Activated naive CD8-positive, alpha-beta T cell treated with anti-CD3 and anti-CD28 coated beads, Interleukin-2, amount 50 U/mL, for 16 hours (primary cell): Measurements from ENCODE around the gene CA6.
"Not testable (repeated sequence)": the region's sequence is repeated elsewhere in the genome, so short reads cannot be mapped to it uniquely, and the experiment has no call there.

Experiments used
- DNase-seq: peaks from one replicate; pipeline ENCODE4 v3.0.0-alpha.2; 2020; ENCODE audit warnings: low read depth, low spot score

The CA6 gene

DNA sequence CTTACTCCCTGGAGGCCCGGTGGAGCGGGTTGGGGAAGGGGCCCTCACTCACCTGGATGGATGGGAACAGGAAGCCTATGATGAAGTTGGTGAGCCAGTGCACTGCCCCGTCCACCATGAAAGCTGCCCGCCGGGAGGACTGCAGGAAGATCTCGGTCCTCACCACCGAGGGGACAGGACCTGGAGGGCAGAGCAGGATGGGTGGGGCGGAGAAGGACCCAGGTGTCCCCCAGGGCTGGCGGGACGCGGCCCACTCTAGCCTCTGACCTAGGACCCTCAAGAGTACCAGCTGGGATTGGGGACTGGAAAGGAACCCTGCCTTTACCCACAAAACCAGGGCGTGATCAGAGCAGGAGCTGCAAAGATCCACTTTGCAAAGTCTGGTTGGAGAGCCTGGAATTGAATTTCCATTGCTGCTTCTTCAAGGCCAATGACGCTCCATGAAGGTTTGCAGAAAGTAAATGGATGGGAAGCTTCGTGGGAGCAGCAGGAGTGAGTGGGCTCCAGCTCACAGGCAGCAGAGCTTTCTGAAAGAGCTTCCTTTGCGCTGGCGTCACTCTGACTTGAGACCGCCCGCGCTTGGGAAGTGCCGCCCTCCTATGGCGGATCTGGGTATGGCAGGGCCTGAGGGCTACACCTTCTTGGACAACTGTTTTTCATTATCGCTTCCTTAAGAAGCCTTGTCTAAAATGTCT lies 59.2 kb downstream of the CA6 start:
- peak; percentile 82 for DNase-seq

DNA sequence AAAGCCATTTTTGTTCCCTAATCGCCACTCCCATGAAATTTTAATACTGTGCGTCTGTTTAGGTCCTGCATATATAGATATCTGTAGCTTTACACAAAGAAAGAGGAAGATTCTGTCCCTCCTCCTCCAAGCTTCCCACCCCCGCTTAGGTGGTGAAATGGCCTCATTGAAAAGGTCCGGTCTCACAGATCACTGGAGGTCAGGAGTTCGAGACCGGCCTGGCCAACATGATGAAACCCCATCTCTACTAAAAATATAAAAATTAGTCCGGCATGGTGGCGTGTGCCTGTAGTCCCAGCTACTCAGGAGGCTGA lies 59.7 kb downstream of the CA6 start:
- DNase-seq: no peak

DNA sequence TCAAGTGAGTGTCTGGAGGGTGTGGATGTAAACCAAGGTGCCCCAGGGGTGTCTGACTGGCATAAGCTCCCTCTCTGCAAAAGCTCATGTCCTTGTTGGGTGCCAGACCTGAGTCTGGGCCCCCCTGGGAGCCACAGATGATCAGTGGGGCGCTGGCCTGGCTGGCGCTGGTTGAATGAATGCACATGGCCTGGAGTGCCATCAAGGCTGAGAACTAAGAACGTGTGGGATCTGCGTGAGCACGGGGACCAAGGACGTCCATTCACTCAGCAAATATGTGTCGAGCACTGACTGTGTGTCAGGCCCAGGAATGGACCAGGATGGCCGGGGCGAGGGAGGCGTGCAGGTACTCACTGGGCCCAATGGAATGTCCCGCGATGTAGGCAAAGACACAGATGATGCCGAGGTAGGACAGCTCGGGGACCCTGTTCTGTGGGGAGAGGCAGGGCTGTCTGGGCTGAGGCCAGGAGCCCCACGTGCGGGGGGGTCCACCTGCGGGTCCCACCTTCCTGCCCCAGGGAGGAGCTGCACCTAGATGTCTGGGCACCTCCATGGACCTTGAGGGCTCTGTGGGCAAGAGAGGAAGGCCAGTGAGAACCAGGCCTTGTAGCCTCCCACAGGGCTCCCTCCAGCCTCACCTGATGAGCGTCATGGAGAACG lies 61.4 kb downstream of the CA6 start:
- DNase-seq: no peak

DNA sequence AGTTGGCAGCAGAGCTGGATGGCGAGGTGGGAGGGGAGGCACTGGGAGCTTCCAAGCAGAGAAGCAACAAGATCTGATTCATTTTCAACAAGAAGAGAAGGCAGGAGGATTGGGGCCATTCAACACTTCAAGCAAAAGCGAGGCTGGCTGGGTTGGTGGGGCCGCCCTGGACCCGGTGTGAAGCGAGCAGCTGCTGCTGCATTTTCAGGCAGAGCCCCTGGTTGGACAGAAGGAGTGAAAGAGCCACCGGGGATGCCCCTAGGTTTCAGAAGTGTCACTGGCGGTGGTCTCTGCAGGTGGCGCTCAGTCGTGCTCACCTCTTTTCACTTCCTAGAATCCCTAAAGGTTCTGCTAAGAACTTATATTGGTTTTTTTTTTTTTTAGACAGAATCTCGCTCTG lies 62.6 kb downstream of the CA6 start:
- no peak for DNase-seq

DNA sequence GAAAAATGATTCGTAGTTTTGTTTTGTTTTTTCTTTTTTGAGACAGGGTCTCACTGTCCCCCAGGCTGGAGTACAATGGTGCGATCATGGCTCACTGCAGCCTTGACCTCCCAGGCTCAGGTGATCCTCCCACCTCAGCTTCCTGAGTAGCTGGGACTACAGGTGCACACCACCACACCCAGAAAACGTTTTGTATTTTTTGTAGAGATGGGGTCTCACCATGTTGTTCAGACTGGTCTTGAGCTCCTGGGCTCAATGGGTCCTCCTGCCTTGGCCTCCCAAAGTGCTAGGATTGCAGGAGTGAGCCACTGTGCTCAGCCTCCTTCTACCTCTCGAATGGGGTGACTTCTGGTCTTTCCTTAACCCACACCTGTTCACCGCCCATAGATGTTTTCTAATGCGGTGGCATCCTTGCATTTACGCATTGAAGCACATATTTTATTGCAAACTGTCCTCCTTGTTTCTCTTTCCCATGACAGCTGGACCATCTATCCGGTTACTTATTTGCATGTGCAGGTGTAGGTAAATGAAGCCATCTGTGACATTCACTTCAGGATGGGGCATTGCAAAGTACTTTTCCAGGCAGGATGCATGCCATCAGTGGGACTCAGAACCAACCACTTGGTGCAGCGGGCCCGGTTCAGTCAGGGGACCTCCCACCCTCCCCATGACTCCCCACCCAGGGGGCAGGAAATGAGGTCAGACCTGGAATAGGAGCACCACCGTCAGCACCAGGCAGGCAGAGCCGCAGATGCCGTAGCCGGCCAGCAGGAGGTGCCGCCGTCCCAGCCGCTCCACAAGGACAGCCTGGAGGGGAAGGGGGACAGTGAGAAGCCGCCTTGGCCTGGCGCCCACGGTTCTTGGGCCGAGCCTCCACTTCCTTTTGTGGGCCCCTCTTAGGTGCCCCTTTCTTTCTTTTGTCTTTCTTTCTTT lies 64.0 kb downstream of the CA6 start:
- DNase-seq: peak; percentile 11

DNA sequence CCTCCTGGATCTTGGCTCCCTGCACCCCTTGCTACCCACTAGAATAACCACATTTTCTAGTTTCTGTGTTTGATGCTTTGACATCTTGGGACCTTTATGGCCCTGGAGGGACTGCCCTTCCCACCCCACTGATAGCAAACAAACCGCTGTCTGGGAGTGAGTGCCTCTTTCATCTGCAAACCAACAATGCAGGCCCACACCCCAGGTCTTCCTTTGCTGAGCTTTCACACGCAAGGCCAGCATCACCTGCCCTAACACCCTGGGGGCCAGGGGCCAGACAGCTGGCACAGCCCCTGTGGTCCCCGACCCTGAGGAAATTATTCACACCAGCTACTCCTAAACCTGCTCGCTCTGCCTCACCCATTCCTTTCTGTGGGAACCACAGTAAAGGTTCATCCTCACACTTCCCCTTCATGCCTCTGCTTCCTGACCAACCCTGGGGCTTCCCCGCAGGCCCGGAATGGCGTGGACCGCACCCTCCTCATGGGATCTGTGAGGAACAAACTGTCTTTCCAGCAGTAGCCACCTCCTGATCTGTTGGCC lies 65.2 kb downstream of the CA6 start:
- DNase-seq: no peak

DNA sequence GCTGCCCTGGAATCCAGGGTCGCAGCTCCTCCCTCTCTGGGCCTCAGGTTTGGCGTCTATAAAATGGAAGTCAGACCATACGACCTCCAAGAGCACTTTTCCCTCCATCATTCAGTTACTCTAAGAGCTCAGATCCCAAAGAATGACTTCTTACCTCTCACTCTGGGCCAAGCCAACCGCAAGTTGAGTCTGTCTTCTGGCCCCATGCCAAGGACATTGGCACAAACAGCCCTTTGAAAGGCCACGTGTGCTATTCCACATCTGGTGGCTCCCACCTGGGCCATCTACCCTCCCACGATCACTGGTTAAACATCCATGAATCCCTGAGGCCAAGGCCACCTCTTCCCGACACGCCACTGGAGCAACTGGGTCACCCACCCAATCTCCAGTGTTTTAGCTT lies 68.2 kb downstream of the CA6 start:
- DNase-seq: no peak

DNA sequence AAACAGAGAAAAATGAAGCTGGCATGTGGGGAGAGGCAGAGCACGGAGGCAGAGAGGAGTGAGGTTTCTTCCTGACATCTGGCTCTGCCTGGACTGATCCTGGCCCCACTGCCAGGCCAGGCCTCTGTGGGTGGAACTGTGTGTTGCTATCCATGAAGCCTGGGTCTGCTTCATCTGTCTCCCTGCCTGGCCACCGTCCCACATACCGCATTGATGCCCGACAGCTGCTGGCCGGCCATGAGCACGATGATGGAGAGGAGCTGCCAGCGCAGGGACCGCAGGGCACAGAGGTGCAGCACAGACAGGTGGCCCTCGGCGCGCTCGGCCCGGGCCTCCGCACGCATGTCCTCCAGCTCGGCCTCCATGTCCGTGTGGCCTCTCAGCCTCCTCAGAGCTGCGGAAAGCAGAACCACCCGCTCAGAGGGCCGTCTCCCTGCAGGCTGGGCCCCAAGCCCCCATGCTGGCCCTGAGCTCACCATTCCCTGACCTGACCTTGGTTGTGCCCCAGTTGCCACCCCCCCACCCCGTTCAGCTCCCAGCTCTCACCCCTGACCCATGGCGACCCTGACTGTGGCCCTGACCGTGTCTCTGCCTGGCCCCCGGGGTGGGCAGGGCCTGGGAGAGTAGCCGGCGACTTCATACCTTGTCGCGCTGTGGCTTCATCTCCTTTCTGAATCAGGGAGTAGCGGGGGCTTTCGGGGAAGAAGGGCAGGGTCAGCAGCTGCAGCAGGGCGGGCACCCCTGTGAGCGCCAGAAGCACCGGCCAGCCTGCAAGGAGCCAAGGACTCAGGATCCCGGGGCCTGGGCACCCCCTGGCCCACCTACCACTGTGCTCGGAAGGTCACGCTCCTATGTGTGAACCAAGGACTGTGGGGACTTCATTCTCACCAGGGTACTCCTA lies 69.1 kb downstream of the CA6 start:
- DNase-seq: no peak

DNA sequence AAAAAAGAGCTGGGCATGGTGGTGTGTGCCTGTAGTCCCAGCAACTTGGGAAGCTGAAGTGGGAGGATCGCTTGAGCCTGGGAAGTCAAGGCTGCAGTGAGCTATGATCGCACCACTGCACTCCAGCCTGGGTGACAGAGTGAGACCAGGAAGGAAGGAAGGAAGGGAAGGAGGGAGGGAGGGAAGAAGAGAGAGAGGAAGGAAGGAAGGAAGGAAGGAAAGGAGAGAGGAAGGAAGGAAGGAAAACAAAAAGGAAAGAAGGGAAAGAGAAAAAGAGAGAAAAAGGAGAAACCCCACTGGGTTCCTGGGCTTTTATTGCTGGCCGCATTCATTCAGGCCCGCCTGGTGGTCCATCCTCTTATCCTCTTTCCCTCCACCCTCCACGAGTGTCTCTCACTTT lies 70.8 kb downstream of the CA6 start:
- DNase-seq: no peak

DNA sequence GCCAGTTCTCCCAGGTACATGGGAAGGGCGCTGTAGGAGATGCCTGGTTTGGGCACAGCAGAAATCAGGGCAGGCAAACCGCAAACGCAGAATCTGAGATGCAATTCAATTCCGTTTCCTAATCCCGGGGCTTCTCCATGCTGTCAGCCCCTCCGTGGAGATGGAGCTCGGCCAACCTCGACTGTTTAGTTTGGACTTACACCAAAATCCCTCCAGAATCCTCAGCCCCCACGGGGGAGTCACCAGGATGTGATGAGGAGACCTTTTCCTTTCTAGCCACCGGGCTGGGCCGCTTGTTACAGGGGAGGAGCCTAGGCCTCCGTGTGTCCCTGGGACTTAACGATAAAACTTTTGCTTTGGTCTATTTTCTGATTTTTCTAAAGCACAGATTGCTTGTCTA lies 72.7 kb downstream of the CA6 start:
- DNase-seq: no peak

DNA sequence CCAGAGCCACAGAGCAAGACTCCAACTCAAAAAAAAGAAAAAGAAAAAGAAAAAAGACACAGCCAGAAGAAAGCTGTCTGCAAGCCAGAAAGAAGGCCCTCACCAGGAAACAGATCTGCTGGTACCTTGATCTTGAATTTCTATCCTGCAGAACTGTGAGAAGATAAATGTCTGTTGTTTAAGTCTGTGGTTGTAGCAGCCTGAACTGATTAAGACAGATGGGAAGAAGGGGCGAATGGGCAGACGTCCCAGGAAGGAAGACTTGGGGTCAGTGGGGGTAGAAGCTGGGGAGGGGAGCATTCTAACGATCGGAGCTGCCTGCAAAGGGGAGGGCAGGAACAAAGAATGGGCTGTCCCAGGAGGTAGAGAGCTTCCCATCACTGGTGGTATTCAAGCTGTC lies 74.2 kb downstream of the CA6 start:
- DNase-seq: no peak

DNA sequence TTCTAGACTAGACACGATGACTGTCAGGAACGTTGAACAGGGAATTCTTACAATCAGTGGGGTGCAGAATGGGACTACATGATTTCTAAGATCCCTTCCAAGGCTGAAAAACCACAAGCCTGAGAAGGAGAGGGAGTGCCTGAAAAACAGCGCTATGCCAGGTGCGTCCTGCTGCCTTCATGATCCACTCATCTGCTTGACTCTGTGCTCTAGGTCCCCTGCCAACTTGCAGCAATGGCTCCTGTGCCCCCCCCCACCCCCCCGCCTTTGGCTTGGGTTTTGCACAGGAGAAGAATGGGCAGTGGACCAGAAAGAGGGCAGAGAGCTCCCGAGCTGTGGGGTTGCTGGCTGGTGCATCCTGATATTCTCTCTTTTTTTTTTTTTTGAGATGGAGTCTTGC lies 74.6 kb downstream of the CA6 start:
- DNase-seq: no peak

DNA sequence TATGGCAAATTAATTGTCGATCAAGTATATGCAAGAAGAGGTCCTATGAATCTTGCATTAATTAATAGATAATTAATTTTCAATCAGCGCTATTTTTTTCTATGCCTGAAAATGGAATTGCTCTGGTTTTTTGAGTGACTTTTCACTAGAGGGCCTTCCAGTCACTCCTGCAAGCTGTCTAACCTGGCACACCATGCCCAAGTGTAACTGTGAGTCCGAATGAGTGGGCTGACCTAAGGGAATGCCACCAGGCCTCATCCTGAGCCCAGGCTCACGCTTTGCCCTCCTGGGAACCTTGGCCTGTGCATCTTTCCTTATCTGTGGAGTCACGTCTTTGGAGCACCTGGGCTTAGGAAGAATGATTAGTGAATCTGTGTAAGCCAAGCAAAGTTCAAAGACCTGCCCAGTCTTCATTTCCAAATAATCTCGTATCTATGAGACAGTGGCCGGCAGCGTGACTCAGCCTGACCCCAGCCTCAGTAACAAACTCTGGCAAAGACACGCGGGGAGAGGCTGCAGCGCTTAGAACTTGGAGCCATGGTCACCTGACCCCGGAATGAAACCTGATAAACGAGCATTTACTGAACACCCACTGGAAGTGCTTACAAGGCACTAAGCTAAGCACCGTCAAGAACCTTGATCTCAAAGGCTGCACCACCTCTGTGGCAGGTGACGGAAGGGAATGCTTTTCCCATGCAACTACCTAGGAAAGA lies 76.5 kb downstream of the CA6 start:
- not testable (repeated sequence) for DNase-seq

DNA sequence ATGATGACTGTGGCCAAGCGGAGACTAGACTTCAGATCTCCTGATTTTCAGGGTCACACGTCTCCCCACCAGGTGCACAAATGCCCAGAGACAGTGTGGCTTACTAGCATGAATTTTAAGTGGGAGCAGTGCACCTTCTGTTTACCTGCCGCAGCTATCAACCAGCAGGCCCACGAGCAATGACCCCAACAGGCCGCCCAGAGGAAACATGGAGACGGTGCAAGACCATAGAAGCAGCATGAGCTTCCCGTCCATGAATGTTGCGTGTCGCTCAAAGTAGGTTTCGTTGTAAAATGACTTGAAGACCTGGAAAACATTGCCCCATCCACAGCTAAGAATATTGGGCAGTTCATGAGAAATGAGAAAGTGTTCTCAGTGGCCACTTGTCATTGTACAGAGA lies 77.1 kb downstream of the CA6 start:
- no peak for DNase-seq
